ENCODE data around the gene DDX46.
"Not testable (repeated sequence)": the region's sequence is repeated elsewhere in the genome, so short reads cannot be mapped to it uniquely, and the experiment has no call there.

Gene DDX46

GRCh38 chr5:134758504-134759341 is at the start of gene DDX46:
Gene DDX46 (plus strand): TSS chr5:134758779. CDS start chr5:134758939, 160 bp downstream.
- peak; percentile 95 for DNase-seq (ENCODE audit: low spot score)

GRCh38 chr5:134714120-134714519 is 44.5 kb upstream of the DDX46 start:
- DNase-seq (ENCODE audit: low spot score), result peak; percentile 71

- DNase-seq (ENCODE audit: low spot score), result no peak
Measured at GRCh38 chr5:134714541-134714940, 44.0 kb upstream of the DDX46 start.

- DNase-seq (ENCODE audit: low spot score), result peak; percentile 42
Measured at GRCh38 chr5:134715466-134715865, 43.1 kb upstream of the DDX46 start.

- no peak for DNase-seq (ENCODE audit: low spot score)
Measured at GRCh38 chr5:134724872-134725271, 33.7 kb upstream of the DDX46 start.

GRCh38 chr5:134732819-134733218 is 25.8 kb upstream of the DDX46 start:
- no peak for DNase-seq (ENCODE audit: low spot score)

GRCh38 chr5:134735243-134735642 is 23.3 kb upstream of the DDX46 start:
- DNase-seq (ENCODE audit: low spot score), result no peak

- DNase-seq (ENCODE audit: low spot score), result no peak
Measured at GRCh38 chr5:134736173-134736812, 22.3 kb upstream of the DDX46 start.

- DNase-seq (ENCODE audit: low spot score), result peak; percentile 99
Measured at GRCh38 chr5:134738133-134738962, 20.2 kb upstream of the DDX46 start, which contains the start of gene CAMLG. Gene CAMLG (plus strand): TSS chr5:134738548. CDS start chr5:134738621, 73 bp downstream.

GRCh38 chr5:134738963-134739661 is 19.5 kb upstream of the DDX46 start:
- peak; percentile 32 for DNase-seq (ENCODE audit: low spot score)

- no peak for DNase-seq (ENCODE audit: low spot score)
Measured at GRCh38 chr5:134741052-134741451, 17.5 kb upstream of the DDX46 start.

GRCh38 chr5:134742134-134742533 is 16.4 kb upstream of the DDX46 start:
- DNase-seq (ENCODE audit: low spot score), result no peak

GRCh38 chr5:134749415-134749814 is 9.2 kb upstream of the DDX46 start:
- no peak for DNase-seq (ENCODE audit: low spot score)

GRCh38 chr5:134758176-134758503 is 439 bp upstream of the DDX46 start:
- no peak for DNase-seq (ENCODE audit: low spot score)

- not testable (repeated sequence) for DNase-seq (ENCODE audit: low spot score)
Measured at GRCh38 chr5:134767528-134768291, 9.1 kb downstream of the DDX46 start.

GRCh38 chr5:134769206-134769605 is 10.6 kb downstream of the DDX46 start:
- no peak for DNase-seq (ENCODE audit: low spot score)

- DNase-seq (ENCODE audit: low spot score), result no peak
Measured at GRCh38 chr5:134772461-134773125, 14.0 kb downstream of the DDX46 start.

- no peak for DNase-seq (ENCODE audit: low spot score)
Measured at GRCh38 chr5:134777366-134777765, 18.8 kb downstream of the DDX46 start.

- no peak for DNase-seq (ENCODE audit: low spot score)
Measured at GRCh38 chr5:134784241-134784920, 25.8 kb downstream of the DDX46 start.
